ENCODE measurements around the gene DHCR7. TPM values are rescaled to one million over a fixed set of nuclear protein-coding genes. Genes with fewer than 3 reads are reported as not detected.
A peak's percentile ranks its signal among the peaks of the same experiment; 100 is the strongest.

Gene DHCR7
- total RNA-seq, 6 experiments from 2014 or later = 42.0 to 320 (median 126) TPM

- Histone ChIP-seq H3K9me3 (no peaks in the 10 kb centered on the region), H3K4me3 (no peak overlapping the region), H3K27ac (no peak overlapping the region), H3K27me3 (no peaks in the 10 kb centered on the region), H3K36me3 (peaks cover 0 to 5% (median 0%) of the 10 kb centered on the region in 4 donors), H3K4me1 (peaks cover 0 to 41% (median 21%) of the 10 kb centered on the region in 4 donors)
- WGBS (ENCODE audit: insufficient coverage, low coverage, low lambda C conversion rate, missing lambda C conversion rate) = 100% methylated on average over 3 of the region's 9 CpGs
- intact Hi-C loops (cut with DNase I) = no loop called here
- TF ChIP-seq CTCF (IDR thresholded peaks at IDR 0.05) = no peak
- no peak for TF ChIP-seq POLR2A (IDR thresholded peaks at IDR 0.05)
- no peak for ATAC-seq
- DNase-seq = no peak
These were observed 18.0 kb downstream of the DHCR7 start for GRCh38 chr11:71430166-71430565.

GRCh38 chr11:71429701-71430100 is 18.5 kb downstream of the DHCR7 start:
- intact Hi-C loops (cut with DNase I) = no loop called here
- Histone ChIP-seq H3K27me3 (no peaks in the 10 kb centered on the region), H3K36me3 (peaks cover 0 to under 1% (median 0%) of the 10 kb centered on the region in 4 donors), H3K27ac (no peak overlapping the region), H3K4me3 (no peak overlapping the region), H3K4me1 (peaks cover 0 to 36% (median 19%) of the 10 kb centered on the region in 4 donors), H3K9me3 (no peaks in the 10 kb centered on the region)
- DNase-seq (no peak), ATAC-seq (no peak)
- TF ChIP-seq POLR2A (IDR thresholded peaks at IDR 0.05) (no peak), CTCF (IDR thresholded peaks at IDR 0.05) (no peak)
- WGBS (ENCODE audit: insufficient coverage, low coverage, low lambda C conversion rate, missing lambda C conversion rate) = 91% methylated on average over 3 of the region's 6 CpGs

- DNase-seq = peak; percentile 61 to 92 (median 81)
- H3K4me3 ChIP-seq = no peak overlapping the region
- intact Hi-C loops (cut with DNase I) = no loop called here
- no peaks in the 10 kb centered on the region for H3K9me3 ChIP-seq
- H3K27ac ChIP-seq = peak overlapping the region in 1 of 3 donors; percentile 13
- peaks cover 0 to 29% (median 15%) of the 10 kb centered on the region in 4 donors for H3K4me1 ChIP-seq
- ATAC-seq = peak in 3 of 4 donors; percentile 16 to 39 (median 20)
- no peaks in the 10 kb centered on the region for H3K27me3 ChIP-seq
- WGBS (ENCODE audit: insufficient coverage, low coverage, low lambda C conversion rate, missing lambda C conversion rate) = 64% methylated on average over 7 of the region's 7 CpGs
- TF ChIP-seq CTCF (IDR thresholded peaks at IDR 0.05) (no peak), POLR2A (IDR thresholded peaks at IDR 0.05) (no peak)
- H3K36me3 ChIP-seq = no peaks in the 10 kb centered on the region
These were observed 19.2 kb downstream of the DHCR7 start for GRCh38 chr11:71428861-71429435.

GRCh38 chr11:71426413-71426812 is 21.8 kb downstream of the DHCR7 start:
- Histone ChIP-seq H3K9me3 (no peaks in the 10 kb centered on the region), H3K27me3 (no peaks in the 10 kb centered on the region), H3K4me1 (peaks cover 0 to 7% (median 4%) of the 10 kb centered on the region in 4 donors), H3K27ac (no peak overlapping the region), H3K4me3 (no peak overlapping the region), H3K36me3 (no peaks in the 10 kb centered on the region)
- WGBS (ENCODE audit: insufficient coverage, low coverage, low lambda C conversion rate, missing lambda C conversion rate) = 85% methylated on average over 3 of the region's 3 CpGs
- DNase-seq (no peak), ATAC-seq (no peak)
- no peak for TF ChIP-seq CTCF (IDR thresholded peaks at IDR 0.05)
- no peak for TF ChIP-seq POLR2A (IDR thresholded peaks at IDR 0.05)
- intact Hi-C loops (cut with DNase I) = no loop called here
